CD14-positive monocyte (primary cell): Measurements from ENCODE around the gene NUPR1. TPM values are rescaled to one million over a fixed set of nuclear protein-coding genes. Genes with fewer than 3 reads are reported as not detected.

Source experiments
- DNase-seq, 3 donors: peaks; one replicate each; pipeline ENCODE4 v3.0.0-alpha.2; 2011 to 2022
- H2AFZ ChIP-seq: 2 replicates; pipeline ENCODE4 v1.6.0; 2012; ENCODE audit warnings: mild to moderate bottlenecking, low read depth, low read length, inconsistent platforms; ENCODE audit not compliant: insufficient read depth, poor library complexity, severe bottlenecking
- H3K27ac ChIP-seq, 2 donors: 1 replicate in 1 of 2; 2 replicates in 1 of 2; pipeline ENCODE4 v1.5.1; 2012 to 2013; ENCODE audit warnings: low read length in 2 of 2, control low read depth in 1 of 2, inconsistent platforms in 1 of 2, low read depth in 1 of 2, mild to moderate bottlenecking in 1 of 2
- H3K27me3 ChIP-seq, 2 donors: one replicate each; pipeline versions ENCODE4 v1.6.0 to v1.6.1; 2011 to 2013; ENCODE audit warnings: low read length in 2 of 2; ENCODE audit not compliant: control insufficient read depth in 2 of 2, insufficient read depth in 2 of 2
- H3K36me3 ChIP-seq, 2 donors: replicated peaks in 1 of 2; 1 replicate in 1 of 2; 2 replicates in 1 of 2; pipeline versions ENCODE4 v1.5.1 to v1.6.1; 2012 to 2013; ENCODE audit warnings: low read length in 2 of 2, control low read depth in 1 of 2, inconsistent platforms in 1 of 2, mild to moderate bottlenecking in 1 of 2; ENCODE audit not compliant: insufficient read depth in 2 of 2, control insufficient read depth in 1 of 2
- H3K4me1 ChIP-seq, 2 donors: 1 replicate in 1 of 2; 2 replicates in 1 of 2; pipeline versions ENCODE4 v1.5.1 to v1.6.1; 2012 to 2013; ENCODE audit warnings: low read length in 2 of 2, control low read depth in 1 of 2, inconsistent platforms in 1 of 2, mild to moderate bottlenecking in 1 of 2, moderate library complexity in 1 of 2; ENCODE audit not compliant: insufficient read depth in 2 of 2, control insufficient read depth in 1 of 2
- H3K4me2 ChIP-seq: replicated peaks from 2 replicates; pipeline ENCODE3; 2012; ENCODE audit warnings: low read length, moderate library complexity, mild to moderate bottlenecking; ENCODE audit not compliant: poor library complexity, severe bottlenecking; ENCODE audit errors: extremely low read depth
- H3K4me3 ChIP-seq, 3 experiments: fragments of 200-600 bp in 1 of 3; sonication (generic) in 1 of 3; replicated peaks in 1 of 3; 1 replicate in 2 of 3; 2 replicates in 1 of 3; pipeline ENCODE4 v1.5.1; 2011 to 2013; ENCODE audit warnings: low read length in 3 of 3, mild to moderate bottlenecking in 3 of 3, control low read depth in 2 of 3, low read depth in 2 of 3, inconsistent platforms in 1 of 3, moderate library complexity in 1 of 3
- H3K79me2 ChIP-seq: 2 replicates; pipeline ENCODE4 v1.6.0; 2012; ENCODE audit warnings: mild to moderate bottlenecking, control low read depth, inconsistent platforms, low read length, moderate library complexity; ENCODE audit not compliant: insufficient read depth
- H3K9ac ChIP-seq: 2 replicates; pipeline ENCODE4 v1.6.0; 2017; ENCODE audit warnings: low read length, mild to moderate bottlenecking; ENCODE audit not compliant: insufficient read depth, poor library complexity, severe bottlenecking
- H3K9me3 ChIP-seq, 2 donors: replicated peaks in 1 of 2; 1 replicate in 1 of 2; 2 replicates in 1 of 2; pipeline versions ENCODE4 v1.5.1 to v1.6.1; 2012 to 2013; ENCODE audit warnings: low read length in 2 of 2, control low read depth in 1 of 2; ENCODE audit not compliant: control insufficient read depth in 1 of 2, insufficient read depth in 1 of 2
- H4K20me1 ChIP-seq: 2 replicates; pipeline ENCODE4 v1.6.0; 2012; ENCODE audit warnings: mild to moderate bottlenecking, low read length, control low read depth, moderate library complexity; ENCODE audit not compliant: insufficient read depth
- H3K27ac Mint-ChIP-seq, 7 donors: one replicate each; pipeline ENCODE4 v1.8.0; 2020; ENCODE audit warnings: mild to moderate bottlenecking in 7 of 7, mixed read lengths in 7 of 7, moderate library complexity in 6 of 7, inconsistent platforms in 2 of 7
- H3K27me3 Mint-ChIP-seq, 3 donors: one replicate each; pipeline ENCODE4 v1.8.0; 2021 to 2022; ENCODE audit warnings: low read depth in 3 of 3, mild to moderate bottlenecking in 3 of 3, mixed read lengths in 3 of 3, moderate library complexity in 3 of 3, inconsistent platforms in 1 of 3
- H3K36me3 Mint-ChIP-seq, 2 donors: one replicate each; pipeline ENCODE4 v1.8.0; 2020; ENCODE audit warnings: mixed read lengths in 2 of 2, inconsistent platforms in 1 of 2, mild to moderate bottlenecking in 1 of 2
- H3K4me1 Mint-ChIP-seq: one replicate; pipeline ENCODE4 v1.8.0; 2020; ENCODE audit warnings: mild to moderate bottlenecking, mixed read lengths
- H3K4me3 Mint-ChIP-seq, 2 donors: one replicate each; pipeline ENCODE4 v1.8.0; 2020; ENCODE audit warnings: mild to moderate bottlenecking in 2 of 2, mixed read lengths in 2 of 2, moderate library complexity in 1 of 2
- H3K9me3 Mint-ChIP-seq, 7 donors: one replicate each; pipeline ENCODE4 v1.8.0; 2020 to 2022; ENCODE audit warnings: mixed read lengths in 7 of 7, mild to moderate bottlenecking in 6 of 7, moderate library complexity in 6 of 7, inconsistent platforms in 2 of 7
- WGBS: methylation state at CpG from one replicate; pipeline ENCODE4 v1.1.5; 2013; ENCODE audit warnings: missing lambda C conversion rate; ENCODE audit not compliant: insufficient coverage; 5-methylcytosine and 5-hydroxymethylcytosine counted together
- intact Hi-C, 2 donors: fragments of 100-400 bp; cut with micrococcal nuclease; formaldehyde crosslinking; loops; one replicate each; pipeline versions ENCODE4 v1.15.0 to v1.15.1; 2023
- polyA plus RNA-seq, 3 donors: library from polyadenylated mRNA; depleted of rRNA in 1 of 3; unstranded in 2 of 3; stranded (reverse) in 1 of 3; fragments of 300-500 nt in 2 of 3; fragments of >200 nt in 1 of 3; fragmentation: Illumina TruSeq in 2 of 3; gene quantifications; 1 replicate in 2 of 3; 2 replicates in 1 of 3; pipeline ENCODE4 v1.2.3, GENCODE V29; 2012 to 2021
- TF ChIP-seq, protein P1 (sequence below): fragments of 200-600 bp; IDR thresholded peaks from one replicate; pipeline ENCODE4 v1.8.0; 2022; ENCODE audit warnings: antibody characterized with exemption, mild to moderate bottlenecking

The NUPR1 gene
- polyA plus RNA-seq, 3 donors = 0.01 to 1.9 TPM; not detected in 1

DNA sequence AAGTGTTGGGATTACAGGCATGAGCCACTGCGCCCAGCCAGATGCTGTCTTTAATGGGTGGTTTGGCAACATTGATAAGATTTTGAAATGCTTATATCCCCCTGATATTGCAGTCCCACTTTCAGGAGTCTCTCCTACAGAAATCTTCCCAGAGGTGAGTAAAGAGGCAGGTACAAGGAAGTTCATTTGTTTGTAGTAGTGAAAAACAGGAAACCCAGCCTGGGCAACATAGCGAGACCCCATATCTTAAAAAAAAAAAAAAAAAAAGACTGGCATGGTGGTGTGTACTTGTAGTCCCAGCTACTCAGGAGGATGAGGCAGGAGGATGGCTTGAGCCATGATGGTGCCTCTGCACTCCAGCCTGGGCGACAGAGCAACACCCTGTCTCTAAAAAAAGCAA lies 6.2 kb upstream of the NUPR1 start:
- H4K20me1 ChIP-seq = no peaks in the 10 kb centered on the region
- no peaks in the 10 kb centered on the region for H3K36me3 ChIP-seq
- Mint-ChIP-seq H3K4me3 (no peak overlapping the region), H3K4me1 (peaks cover 38% of the 10 kb centered on the region), H3K27me3 (peaks cover 1 to 7% (median 2%) of the 10 kb centered on the region in 3 donors), H3K27ac (peak overlapping the region in 1 of 7 donors; percentile 30), H3K9me3 (no peaks in the 10 kb centered on the region), H3K36me3 (no peaks in the 10 kb centered on the region)
- no peaks in the 10 kb centered on the region for H3K27me3 ChIP-seq
- H2AFZ ChIP-seq = no peak overlapping the region
- H3K9ac ChIP-seq = no peak overlapping the region
- no peak overlapping the region for H3K4me2 ChIP-seq
- TF ChIP-seq, protein P1, sequence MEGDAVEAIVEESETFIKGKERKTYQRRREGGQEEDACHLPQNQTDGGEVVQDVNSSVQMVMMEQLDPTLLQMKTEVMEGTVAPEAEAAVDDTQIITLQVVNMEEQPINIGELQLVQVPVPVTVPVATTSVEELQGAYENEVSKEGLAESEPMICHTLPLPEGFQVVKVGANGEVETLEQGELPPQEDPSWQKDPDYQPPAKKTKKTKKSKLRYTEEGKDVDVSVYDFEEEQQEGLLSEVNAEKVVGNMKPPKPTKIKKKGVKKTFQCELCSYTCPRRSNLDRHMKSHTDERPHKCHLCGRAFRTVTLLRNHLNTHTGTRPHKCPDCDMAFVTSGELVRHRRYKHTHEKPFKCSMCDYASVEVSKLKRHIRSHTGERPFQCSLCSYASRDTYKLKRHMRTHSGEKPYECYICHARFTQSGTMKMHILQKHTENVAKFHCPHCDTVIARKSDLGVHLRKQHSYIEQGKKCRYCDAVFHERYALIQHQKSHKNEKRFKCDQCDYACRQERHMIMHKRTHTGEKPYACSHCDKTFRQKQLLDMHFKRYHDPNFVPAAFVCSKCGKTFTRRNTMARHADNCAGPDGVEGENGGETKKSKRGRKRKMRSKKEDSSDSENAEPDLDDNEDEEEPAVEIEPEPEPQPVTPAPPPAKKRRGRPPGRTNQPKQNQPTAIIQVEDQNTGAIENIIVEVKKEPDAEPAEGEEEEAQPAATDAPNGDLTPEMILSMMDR = no peak
- no CpG with 5 or more reads among the region's 3 CpGs for WGBS
- intact Hi-C loops = loop anchor here in 1 of 2 donors (5.0 kb wide), 1 partner anchor 48 kb away; no protein-coding TSS in a partner anchor
- H3K4me3 ChIP-seq = no peak overlapping the region
- H3K4me1 ChIP-seq = peaks cover 28 to 38% of the 10 kb centered on the region in 2 donors
- no peak for DNase-seq
- no peaks in the 10 kb centered on the region for H3K79me2 ChIP-seq
- no peak overlapping the region for H3K27ac ChIP-seq
- H3K9me3 ChIP-seq = no peaks in the 10 kb centered on the region

- Mint-ChIP-seq H3K27ac (peak overlapping the region; percentile 96 to 99 (median 99)), H3K4me1 (peaks cover 46% of the 10 kb centered on the region), H3K27me3 (peaks cover 1 to 3% (median 2%) of the 10 kb centered on the region in 3 donors), H3K36me3 (no peaks in the 10 kb centered on the region), H3K4me3 (peak overlapping the region; percentile 63 to 87), H3K9me3 (no peaks in the 10 kb centered on the region)
- Histone ChIP-seq H3K4me3 (peak overlapping the region in 2 of 3 experiments; percentile 10 to 55), H3K4me1 (peaks cover 30 to 46% of the 10 kb centered on the region in 2 donors), H3K9me3 (no peaks in the 10 kb centered on the region), H4K20me1 (no peaks in the 10 kb centered on the region), H3K27ac (peak overlapping the region; percentile 70 to 95), H3K4me2 (peak overlapping the region; percentile 63), H3K79me2 (no peaks in the 10 kb centered on the region), H3K9ac (peak overlapping the region; percentile 55), H3K36me3 (no peaks in the 10 kb centered on the region), H2AFZ (peak overlapping the region; percentile 23), H3K27me3 (no peaks in the 10 kb centered on the region)
- peak; percentile 86 to 92 (median 90) for DNase-seq
- 0% methylated on average over 1 of the region's 7 CpGs for WGBS
- intact Hi-C loops = no loop called here
- TF ChIP-seq, protein P1 = no peak
Measured at GRCh38 chr16:28543072-28543471, 4.3 kb upstream of the NUPR1 start.
